Germinal center (tissue), 1 donor: ENCODE data around the gene SHROOM3.

ENCODE experiments used
- DNase-seq: peaks from one replicate; pipeline ENCODE4 v3.0.0; 2012; ENCODE audit warnings: mixed read lengths, low spot score

The SHROOM3 gene

GRCh38 chr4:76543378-76543777, 108.3 kb downstream of the SHROOM3 start:
- no peak for DNase-seq

GRCh38 chr4:76544725-76545124, 109.7 kb downstream of the SHROOM3 start:
- DNase-seq: no peak

- no peak for DNase-seq
Measured at GRCh38 chr4:76545226-76545884, 110.3 kb downstream of the SHROOM3 start.

GRCh38 chr4:76546327-76546726, 111.3 kb downstream of the SHROOM3 start:
- DNase-seq: no peak

GRCh38 chr4:76546759-76547742, 112.0 kb downstream of the SHROOM3 start:
- DNase-seq: no peak

GRCh38 chr4:76548704-76549103, 113.7 kb downstream of the SHROOM3 start:
- no peak for DNase-seq

- no peak for DNase-seq
Measured at GRCh38 chr4:76549765-76550164, 114.7 kb downstream of the SHROOM3 start.

- no peak for DNase-seq
Measured at GRCh38 chr4:76550966-76551780, 116.1 kb downstream of the SHROOM3 start.

- DNase-seq: no peak
Measured at GRCh38 chr4:76554630-76555029, 119.6 kb downstream of the SHROOM3 start.

- DNase-seq: no peak
Measured at GRCh38 chr4:76556452-76556851, 121.4 kb downstream of the SHROOM3 start.

- DNase-seq: no peak
Measured at GRCh38 chr4:76558396-76559235, 123.6 kb downstream of the SHROOM3 start.

GRCh38 chr4:76559236-76560071, 124.4 kb downstream of the SHROOM3 start:
- DNase-seq: no peak

GRCh38 chr4:76562161-76562560, 127.1 kb downstream of the SHROOM3 start:
- DNase-seq: no peak

GRCh38 chr4:76562836-76563453, 127.9 kb downstream of the SHROOM3 start:
- no peak for DNase-seq

GRCh38 chr4:76563454-76564122, 128.6 kb downstream of the SHROOM3 start:
- no peak for DNase-seq

- DNase-seq: no peak
Measured at GRCh38 chr4:76564123-76564915, 129.3 kb downstream of the SHROOM3 start.

GRCh38 chr4:76568262-76568661, 133.2 kb downstream of the SHROOM3 start:
- no peak for DNase-seq

GRCh38 chr4:76569225-76569624, 134.2 kb downstream of the SHROOM3 start:
- DNase-seq: no peak

GRCh38 chr4:76569706-76570105, 134.7 kb downstream of the SHROOM3 start:
- no peak for DNase-seq
